G401 (cell line): Measurements from ENCODE around the gene TNFSF10. TPM values are rescaled to one million over a fixed set of nuclear protein-coding genes. Genes with fewer than 3 reads are reported as not detected.

ENCODE experiments used
- DNase-seq: peaks from one replicate; pipeline ENCODE4 v3.0.0-alpha.2; 2015; ENCODE audit warnings: low spot score
- in situ Hi-C: cut with HindIII; loops from 2 replicates; pipeline ENCODE4 v1.10.0; 2016; ENCODE audit warnings: low sequenced_read_pairs, mixed read lengths
- total RNA-seq: library from RNA; depleted of rRNA; stranded (reverse); fragments of >200 nt; shearing (Covaris generic); gene quantifications from 2 replicates; pipeline ENCODE4 v1.2.3, GENCODE V29; 2014; rRNA removed

The TNFSF10 gene
- total RNA-seq, 1 experiment from 2014 or later = not detected

- in situ Hi-C loops = no loop called here
- DNase-seq = no peak
Measured at GRCh38 chr3:172470588-172470987, 52.6 kb downstream of the TNFSF10 start.

GRCh38 chr3:172467170-172467824 is 55.9 kb downstream of the TNFSF10 start:
- in situ Hi-C loops = no loop called here
- DNase-seq = no peak

- in situ Hi-C loops = no loop called here
- no peak for DNase-seq
Measured at GRCh38 chr3:172466553-172467130, 56.6 kb downstream of the TNFSF10 start.

GRCh38 chr3:172465281-172465680 is 57.9 kb downstream of the TNFSF10 start:
- in situ Hi-C loops = no loop called here
- DNase-seq = no peak

GRCh38 chr3:172464306-172464705 is 58.9 kb downstream of the TNFSF10 start:
- in situ Hi-C loops = no loop called here
- no peak for DNase-seq

- DNase-seq = peak; percentile 25
- in situ Hi-C loops = no loop called here
Measured at GRCh38 chr3:172461530-172462138, 61.6 kb downstream of the TNFSF10 start.

GRCh38 chr3:172456404-172456803 is 66.8 kb downstream of the TNFSF10 start:
- no peak for DNase-seq
- in situ Hi-C loops = no loop called here

Other genes starting within 250 kb of the TNFSF10 start
- not detected in 2 replicates for gene GHSR, start 75.0 kb downstream of the TNFSF10 start, total RNA-seq
- 0.27 and 0.49 TPM in 2 replicates for gene NCEH1, start 187.6 kb upstream of the TNFSF10 start, total RNA-seq
- 59.0 and 90.0 TPM in 2 replicates for gene ECT2, start 227.3 kb upstream of the TNFSF10 start, total RNA-seq